ENCODE measurements around the gene FAM117B.

Gene FAM117B

GRCh38 chr2:202771336-202771735 is 136.6 kb downstream of the FAM117B start:
- DNase-seq (ENCODE audit: extremely low read depth, low read depth): no peak
- no peak for TF ChIP-seq CTCF (IDR thresholded peaks at IDR 0.05; ENCODE audit: low read depth, low read length)

DNA sequence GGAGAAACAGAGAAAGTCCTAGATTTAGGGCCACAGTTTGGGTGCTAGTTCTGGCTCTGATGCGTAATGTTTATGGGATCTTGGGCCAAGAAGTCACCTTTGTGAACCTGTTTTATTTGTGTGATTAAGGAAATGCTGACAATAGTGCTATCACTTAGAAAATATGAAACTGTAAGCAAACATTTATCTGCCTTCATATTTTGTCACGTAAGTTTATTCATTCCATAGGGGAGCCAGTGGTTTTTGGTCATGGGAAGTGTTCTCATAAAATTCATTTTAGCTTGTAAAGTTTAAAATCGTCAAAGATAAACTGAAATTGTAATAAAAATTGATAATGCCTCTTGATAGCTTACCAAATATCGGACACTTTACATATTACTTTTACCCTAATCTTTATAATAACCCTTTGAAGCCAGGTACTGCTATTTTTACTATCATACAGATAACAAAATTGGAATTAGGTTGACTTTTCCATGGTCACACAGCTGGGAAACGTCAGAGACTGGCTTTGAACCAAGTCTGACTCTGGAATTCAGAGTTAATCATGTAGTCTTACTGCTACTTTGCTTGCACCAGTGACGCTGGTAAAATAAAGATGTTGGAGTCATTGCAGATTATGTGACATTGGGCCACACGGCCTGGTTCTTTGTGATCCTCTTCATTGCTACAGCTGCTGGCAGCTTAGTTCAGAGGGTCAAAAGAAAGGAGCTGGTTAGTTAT is 137.1 kb downstream of the FAM117B start:
- TF ChIP-seq CTCF (IDR thresholded peaks at IDR 0.05; ENCODE audit: low read depth, low read length): no peak
- DNase-seq (ENCODE audit: extremely low read depth, low read depth): no peak

DNA sequence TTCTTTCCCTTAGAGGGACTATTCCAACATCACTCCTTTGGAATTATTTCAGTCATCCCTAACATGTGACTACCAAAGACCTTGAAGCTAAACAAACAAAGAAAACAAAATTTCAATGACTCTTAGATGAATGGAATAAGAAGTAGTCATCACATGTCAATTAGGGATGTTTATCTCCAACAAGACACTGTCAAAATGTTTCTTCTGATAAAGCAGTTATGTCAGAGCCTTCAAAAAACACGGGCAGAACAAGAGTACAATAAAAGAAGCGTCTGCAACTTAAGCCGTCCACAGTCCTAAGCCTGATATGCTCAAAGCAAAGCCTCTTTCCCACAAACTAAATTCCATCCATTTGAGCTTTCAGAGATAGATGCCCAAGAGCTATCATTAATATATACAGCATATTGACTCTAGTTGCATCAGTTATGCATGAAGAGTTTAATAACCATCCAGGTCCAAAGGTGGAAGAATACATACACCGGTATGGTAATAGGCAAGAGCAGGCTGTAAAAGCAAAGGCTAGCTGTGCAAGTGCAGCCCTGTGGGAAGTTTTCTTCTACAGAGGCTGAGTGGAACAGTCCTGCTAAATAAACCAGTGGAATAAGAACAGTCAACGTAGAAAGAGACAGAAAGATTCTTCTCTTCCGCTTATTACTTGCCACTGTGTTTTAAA is 138.7 kb downstream of the FAM117B start:
- no peak for TF ChIP-seq CTCF (IDR thresholded peaks at IDR 0.05; ENCODE audit: low read depth, low read length)

DNA sequence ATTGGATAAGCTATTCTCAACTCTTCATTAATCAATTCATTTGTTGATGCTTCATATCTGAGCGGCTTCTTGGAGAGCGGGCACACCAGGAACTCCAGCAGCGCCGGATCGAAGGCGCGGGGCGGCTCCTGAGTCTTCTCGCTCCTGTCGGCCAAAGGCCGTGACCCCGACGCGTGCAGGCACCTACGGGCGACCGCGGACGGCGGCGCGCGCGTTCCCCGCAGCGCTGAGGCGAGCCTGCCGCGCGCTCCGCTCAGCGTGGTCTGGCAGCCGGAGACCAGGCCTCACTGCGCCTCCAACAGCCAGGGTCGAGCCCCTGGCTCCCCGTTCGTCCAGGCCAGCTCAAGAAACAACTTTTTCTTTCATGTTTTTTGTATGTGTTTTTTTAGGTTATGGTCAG is 139.3 kb downstream of the FAM117B start:
- no peak for DNase-seq (ENCODE audit: extremely low read depth, low read depth)
- TF ChIP-seq CTCF (IDR thresholded peaks at IDR 0.05; ENCODE audit: low read depth, low read length): no peak

More for the DNA sequence above, 138.7 kb downstream of the FAM117B start:
- no peak for DNase-seq (ENCODE audit: extremely low read depth, low read depth)

DNA sequence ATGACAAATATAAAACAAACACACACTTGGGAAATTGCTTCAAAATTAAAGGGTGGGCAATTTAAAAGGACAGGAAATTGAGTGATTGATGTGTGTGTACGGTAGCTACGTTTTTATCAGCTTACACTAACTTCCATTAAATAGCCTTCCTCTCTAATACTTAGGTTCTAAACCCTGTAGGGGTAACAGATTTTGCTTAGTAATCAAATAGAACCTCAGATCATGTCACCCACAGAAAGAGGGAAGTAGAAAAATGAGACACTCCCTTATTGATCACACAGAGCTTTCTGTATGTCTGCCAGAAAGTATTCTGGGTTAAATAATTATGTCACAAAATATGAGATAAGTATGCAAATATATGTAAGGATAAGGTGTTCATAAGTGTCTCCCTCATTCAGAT is 143.4 kb downstream of the FAM117B start:
- no peak for DNase-seq (ENCODE audit: extremely low read depth, low read depth)
- TF ChIP-seq CTCF (IDR thresholded peaks at IDR 0.05; ENCODE audit: low read depth, low read length): no peak

DNA sequence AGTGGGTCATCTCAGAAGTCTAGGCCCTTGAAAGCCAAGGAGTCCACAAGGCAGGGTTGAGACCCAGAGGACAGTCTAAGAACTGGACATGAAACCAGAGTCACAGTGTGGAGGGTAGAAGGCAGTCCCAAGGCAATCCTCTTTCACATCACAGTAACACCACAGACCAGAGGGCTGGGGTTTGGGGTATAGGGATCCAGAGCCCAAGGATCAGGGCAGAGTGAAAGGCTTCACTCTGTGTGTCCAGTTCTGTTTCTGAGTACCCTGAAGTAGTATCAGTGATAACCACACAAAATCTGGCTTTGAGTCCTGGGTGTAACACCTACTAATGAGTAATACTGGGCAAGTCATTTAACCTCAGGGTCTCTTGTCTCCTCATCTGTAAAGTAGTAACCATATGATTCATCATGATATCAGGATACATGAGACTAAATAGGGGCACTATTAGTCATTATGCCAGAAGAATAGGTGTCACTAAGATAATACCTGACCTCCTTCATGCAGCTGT is 145.8 kb downstream of the FAM117B start:
- no peak for DNase-seq (ENCODE audit: extremely low read depth, low read depth)
- no peak for TF ChIP-seq CTCF (IDR thresholded peaks at IDR 0.05; ENCODE audit: low read depth, low read length)

GRCh38 chr2:202782940-202783558 is 148.3 kb downstream of the FAM117B start:
- TF ChIP-seq CTCF (IDR thresholded peaks at IDR 0.05; ENCODE audit: low read depth, low read length): no peak
- DNase-seq (ENCODE audit: extremely low read depth, low read depth): peak; percentile 19

All from AG09319 (cell line).